ENCODE results near the gene BFSP1.

DNA sequence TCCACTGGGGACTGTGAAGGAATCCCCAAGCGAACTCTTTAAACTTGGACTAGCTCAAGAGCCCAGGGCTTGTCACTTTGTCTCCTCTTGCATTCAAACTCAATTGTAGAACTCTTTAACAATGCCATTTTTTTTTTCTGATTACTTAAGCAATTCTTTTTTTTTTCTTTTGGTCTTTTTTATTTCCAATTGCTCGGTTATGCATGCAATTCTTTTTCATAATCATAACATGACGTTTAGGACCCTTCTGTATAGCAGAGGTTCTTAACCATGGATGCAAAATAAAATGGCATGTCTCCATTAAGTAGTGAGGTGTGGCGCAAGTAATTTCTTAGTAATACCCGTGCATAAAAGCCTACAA, 466 bp upstream of the BFSP1 start:
- TF ChIP-seq ZFP3 (CRISPR knock-in tag; IDR thresholded peaks at IDR 0.05) (no peak), RARB (CRISPR knock-in tag; IDR thresholded peaks at IDR 0.05) (no peak), GLIS3 (CRISPR knock-in tag; IDR thresholded peaks at IDR 0.05) (no peak), SNAI2 (CRISPR knock-in tag; IDR thresholded peaks at IDR 0.05) (no peak)

Measured in SK-N-SH treated with all-trans-retinoic acid at 6 μM for 48 hours (cell line).